Measurements from ENCODE around the gene FGF5.

FGF5 gene

GRCh38 chr4:80335226-80335553, 68.7 kb downstream of the FGF5 start:
- no peak for DNase-seq (ENCODE audit: low read depth)
- peak overlapping the region; percentile 84 for H3K4me3 ChIP-seq (ENCODE audit: control insufficient read depth, low read depth, low read length)
- TF ChIP-seq, protein P1, sequence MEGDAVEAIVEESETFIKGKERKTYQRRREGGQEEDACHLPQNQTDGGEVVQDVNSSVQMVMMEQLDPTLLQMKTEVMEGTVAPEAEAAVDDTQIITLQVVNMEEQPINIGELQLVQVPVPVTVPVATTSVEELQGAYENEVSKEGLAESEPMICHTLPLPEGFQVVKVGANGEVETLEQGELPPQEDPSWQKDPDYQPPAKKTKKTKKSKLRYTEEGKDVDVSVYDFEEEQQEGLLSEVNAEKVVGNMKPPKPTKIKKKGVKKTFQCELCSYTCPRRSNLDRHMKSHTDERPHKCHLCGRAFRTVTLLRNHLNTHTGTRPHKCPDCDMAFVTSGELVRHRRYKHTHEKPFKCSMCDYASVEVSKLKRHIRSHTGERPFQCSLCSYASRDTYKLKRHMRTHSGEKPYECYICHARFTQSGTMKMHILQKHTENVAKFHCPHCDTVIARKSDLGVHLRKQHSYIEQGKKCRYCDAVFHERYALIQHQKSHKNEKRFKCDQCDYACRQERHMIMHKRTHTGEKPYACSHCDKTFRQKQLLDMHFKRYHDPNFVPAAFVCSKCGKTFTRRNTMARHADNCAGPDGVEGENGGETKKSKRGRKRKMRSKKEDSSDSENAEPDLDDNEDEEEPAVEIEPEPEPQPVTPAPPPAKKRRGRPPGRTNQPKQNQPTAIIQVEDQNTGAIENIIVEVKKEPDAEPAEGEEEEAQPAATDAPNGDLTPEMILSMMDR (conservative IDR thresholded peaks at IDR 0.05; ENCODE audit: control insufficient read depth, insufficient read depth, low read depth, low read length), result no peak

DNA sequence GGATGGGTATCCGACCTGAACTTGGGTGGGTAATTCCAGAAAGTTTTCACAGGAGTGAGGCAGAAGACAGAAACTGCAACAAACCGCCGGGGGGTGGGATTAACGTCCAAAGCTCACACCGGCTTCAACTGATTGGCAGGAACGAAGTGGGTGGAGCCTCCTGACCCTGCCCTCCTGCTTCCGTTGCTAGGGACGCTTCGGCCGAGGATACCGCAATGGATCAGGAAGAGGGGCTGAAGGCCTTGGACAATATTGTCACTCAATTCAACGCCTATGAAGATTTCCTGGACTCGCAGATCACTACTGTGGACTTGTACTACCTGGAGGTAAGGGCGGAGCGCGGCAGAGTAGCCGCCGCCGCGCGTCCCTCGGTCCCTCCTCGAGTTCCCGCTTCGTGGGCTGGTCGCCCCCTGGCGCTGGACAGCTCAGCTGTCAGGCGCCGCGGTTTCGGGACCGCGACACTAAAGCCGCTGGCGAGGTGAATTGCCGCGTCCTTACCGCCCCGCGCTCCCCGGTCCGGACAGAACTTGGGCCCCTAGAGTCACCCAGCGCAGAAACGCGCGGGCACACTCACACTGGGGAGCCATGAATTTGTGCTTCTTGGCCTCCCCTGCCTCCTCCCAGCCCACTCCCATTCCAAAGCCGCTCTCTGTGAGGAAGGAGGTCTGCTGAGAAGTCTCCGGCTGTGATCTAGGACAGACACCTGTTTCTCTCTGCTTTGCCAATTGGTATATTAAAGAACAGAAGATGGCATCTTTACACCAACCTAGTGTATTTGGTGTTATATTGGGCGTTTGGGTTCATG, 69.3 kb downstream of the FGF5 start, which contains the start of gene CFAP299:
CFAP299 (plus strand) TSS at position 177 of the 805 bp plus-strand sequence.
- peak within 1 kb of the TSS; percentile 84 for H3K4me3 ChIP-seq (ENCODE audit: control insufficient read depth, low read depth, low read length)
- TF ChIP-seq, protein P1 (conservative IDR thresholded peaks at IDR 0.05; ENCODE audit: control insufficient read depth, insufficient read depth, low read depth, low read length), result peak; percentile 32
- DNase-seq (ENCODE audit: low read depth), result peak; percentile 86

DNA sequence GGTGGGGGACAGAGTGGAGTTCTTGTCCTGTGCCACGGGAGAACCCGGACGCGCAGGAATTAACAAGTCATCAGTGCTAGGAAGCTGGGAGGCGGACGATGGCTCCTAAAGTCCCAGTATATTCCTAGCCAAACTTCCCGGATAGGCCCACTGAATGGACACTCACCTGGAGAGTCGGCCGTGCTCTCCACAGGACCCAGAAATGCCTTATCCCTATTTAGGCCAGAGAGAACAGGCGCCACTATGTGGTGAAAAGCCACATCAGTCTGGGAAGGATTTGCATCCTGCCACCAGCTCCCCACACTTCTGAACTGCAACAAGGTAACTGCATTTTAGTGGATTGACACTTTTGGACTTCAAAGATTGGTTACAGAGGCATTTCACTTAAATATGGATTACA, 70.1 kb downstream of the FGF5 start:
- no peak overlapping the region for H3K4me3 ChIP-seq (ENCODE audit: control insufficient read depth, low read depth, low read length)
- TF ChIP-seq, protein P1 (conservative IDR thresholded peaks at IDR 0.05; ENCODE audit: control insufficient read depth, insufficient read depth, low read depth, low read length), result peak; percentile 45
- DNase-seq (ENCODE audit: low read depth), result peak; percentile 42

DNA sequence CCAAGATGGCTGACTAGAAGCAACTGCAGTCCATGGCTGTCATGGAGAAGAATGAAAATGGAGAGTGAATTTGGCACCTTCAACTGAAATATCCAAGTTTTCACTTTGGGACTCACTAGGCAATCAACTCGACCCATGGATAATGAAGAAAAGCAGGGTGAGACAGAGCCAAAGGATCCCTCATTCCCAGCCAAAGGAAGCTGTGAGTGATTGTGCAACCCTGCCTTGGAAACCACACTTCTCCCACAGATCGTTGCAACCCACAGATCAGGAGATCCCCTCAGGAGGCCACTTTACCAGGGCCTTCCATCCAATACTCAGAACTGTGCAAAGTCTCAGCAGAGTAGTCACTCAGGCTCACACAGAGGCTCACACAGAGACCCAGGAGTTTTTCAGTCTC, 73.6 kb downstream of the FGF5 start:
- no peak overlapping the region for H3K4me3 ChIP-seq (ENCODE audit: control insufficient read depth, low read depth, low read length)
- peak; percentile 70 for DNase-seq (ENCODE audit: low read depth)
- TF ChIP-seq, protein P1 (conservative IDR thresholded peaks at IDR 0.05; ENCODE audit: control insufficient read depth, insufficient read depth, low read depth, low read length), result no peak

All from fibroblast of mammary gland (primary cell).